ENCODE data around the gene FOXD1. TPM values are rescaled to one million over a fixed set of nuclear protein-coding genes. Genes with fewer than 3 reads are reported as not detected.
"Not testable (repeated sequence)": the region's sequence is repeated elsewhere in the genome, so short reads cannot be mapped to it uniquely, and the experiment has no call there.

Gene FOXD1
- total RNA-seq, 1 donor from 2014 or later = 2.6 TPM

GRCh38 chr5:73464016-73464745 is 15.6 kb upstream of the FOXD1 start:
- peak; percentile 36 for DNase-seq (ENCODE audit: low spot score)

GRCh38 chr5:73460133-73460532 is 11.6 kb upstream of the FOXD1 start:
- DNase-seq (ENCODE audit: low spot score) = no peak

- no peak for DNase-seq (ENCODE audit: low spot score)
These were observed 10.8 kb upstream of the FOXD1 start for GRCh38 chr5:73459366-73459765.

GRCh38 chr5:73456462-73456861 is 7.9 kb upstream of the FOXD1 start:
- not testable (repeated sequence) for DNase-seq (ENCODE audit: low spot score)

GRCh38 chr5:73454379-73455036 is 5.9 kb upstream of the FOXD1 start:
- peak; percentile 38 for DNase-seq (ENCODE audit: low spot score)

- no peak for DNase-seq (ENCODE audit: low spot score)
These were observed 3.6 kb upstream of the FOXD1 start for GRCh38 chr5:73452215-73452614.

- peak; percentile 52 for DNase-seq (ENCODE audit: low spot score)
These were observed 2.9 kb upstream of the FOXD1 start for GRCh38 chr5:73451224-73452130.

- no peak for DNase-seq (ENCODE audit: low spot score)
These were observed 2.2 kb upstream of the FOXD1 start for GRCh38 chr5:73450672-73451223.

GRCh38 chr5:73450137-73450536 is 1.6 kb upstream of the FOXD1 start:
- no peak for DNase-seq (ENCODE audit: low spot score)

- no peak for DNase-seq (ENCODE audit: low spot score)
These were observed 781 bp downstream of the FOXD1 start for GRCh38 chr5:73447530-73448462.

- no peak for DNase-seq (ENCODE audit: low spot score)
These were observed 1.7 kb downstream of the FOXD1 start for GRCh38 chr5:73446631-73447529.

- DNase-seq (ENCODE audit: low spot score) = no peak
These were observed 2.6 kb downstream of the FOXD1 start for GRCh38 chr5:73445665-73446630.

- no peak for DNase-seq (ENCODE audit: low spot score)
These were observed 3.8 kb downstream of the FOXD1 start for GRCh38 chr5:73444499-73445438.

- DNase-seq (ENCODE audit: low spot score) = no peak
These were observed 4.6 kb downstream of the FOXD1 start for GRCh38 chr5:73443829-73444498.

GRCh38 chr5:73442996-73443627 is 5.5 kb downstream of the FOXD1 start:
- no peak for DNase-seq (ENCODE audit: low spot score)

- no peak for DNase-seq (ENCODE audit: low spot score)
These were observed 6.3 kb downstream of the FOXD1 start for GRCh38 chr5:73442231-73442811.
